Brain pericyte (primary cell): ENCODE data around the gene EPB41L4B.
"Not testable (repeated sequence)": the region's sequence is repeated elsewhere in the genome, so short reads cannot be mapped to it uniquely, and the experiment has no call there.

Source experiments
- DNase-seq: peaks from one replicate; pipeline ENCODE4 v3.0.0-alpha.2; 2012; ENCODE audit warnings: low read depth, low spot score

The EPB41L4B gene

GRCh38 chr9:109297899-109298298 is 23.0 kb downstream of the EPB41L4B start:
- DNase-seq: no peak

- DNase-seq: no peak
Observed at GRCh38 chr9:109295221-109296130, 25.4 kb downstream of the EPB41L4B start.

GRCh38 chr9:109290385-109290784 is 30.5 kb downstream of the EPB41L4B start:
- DNase-seq: no peak

GRCh38 chr9:109289931-109290330 is 30.9 kb downstream of the EPB41L4B start:
- no peak for DNase-seq

- no peak for DNase-seq
Observed at GRCh38 chr9:109289186-109289585, 31.7 kb downstream of the EPB41L4B start.

- DNase-seq: no peak
Observed at GRCh38 chr9:109286981-109287380, 33.9 kb downstream of the EPB41L4B start.

GRCh38 chr9:109286571-109286977 is 34.3 kb downstream of the EPB41L4B start:
- no peak for DNase-seq

GRCh38 chr9:109283672-109284071 is 37.2 kb downstream of the EPB41L4B start:
- not testable (repeated sequence) for DNase-seq

GRCh38 chr9:109283012-109283411 is 37.8 kb downstream of the EPB41L4B start:
- no peak for DNase-seq

- no peak for DNase-seq
Observed at GRCh38 chr9:109282302-109282701, 38.6 kb downstream of the EPB41L4B start.

- no peak for DNase-seq
Observed at GRCh38 chr9:109281518-109281917, 39.3 kb downstream of the EPB41L4B start.

GRCh38 chr9:109278848-109279247 is 42.0 kb downstream of the EPB41L4B start:
- DNase-seq: no peak

GRCh38 chr9:109278216-109278615 is 42.6 kb downstream of the EPB41L4B start:
- DNase-seq: no peak

- DNase-seq: no peak
Observed at GRCh38 chr9:109277451-109277850, 43.4 kb downstream of the EPB41L4B start.

- DNase-seq: no peak
Observed at GRCh38 chr9:109276469-109277440, 44.1 kb downstream of the EPB41L4B start.

GRCh38 chr9:109274884-109275730 is 45.8 kb downstream of the EPB41L4B start:
- DNase-seq: no peak

GRCh38 chr9:109273869-109274268 is 47.0 kb downstream of the EPB41L4B start:
- no peak for DNase-seq

GRCh38 chr9:109272745-109273144 is 48.1 kb downstream of the EPB41L4B start:
- no peak for DNase-seq

- DNase-seq: no peak
Observed at GRCh38 chr9:109272045-109272444, 48.8 kb downstream of the EPB41L4B start.

GRCh38 chr9:109270971-109271925 is 49.6 kb downstream of the EPB41L4B start:
- no peak for DNase-seq
